CD4-positive, alpha-beta T cell (primary cell): ENCODE measurements around the gene CFAP107. TPM values are rescaled to one million over a fixed set of nuclear protein-coding genes. Genes with fewer than 3 reads are reported as not detected.

Experiments
- ATAC-seq: fragments of 200-7000 bp; cut with Tn5 transposase; one replicate; pipeline ENCODE4 v1.10.0; 2022; ENCODE audit warnings: mild to moderate bottlenecking; ENCODE audit not compliant: poor library complexity
- CTCF ChIA-PET: fragments of 350-600 bp; sonication (Branson Sonifier 250); formaldehyde crosslinking; loops from one replicate; lab custom pipeline; 2021; ENCODE audit warnings: antibody characterized with exemption, inconsistent platforms; lab: Charles Lee
- POLR2A ChIA-PET: fragments of 350-600 bp; sonication (Branson Sonifier 250); formaldehyde crosslinking; loops from one replicate; lab custom pipeline; 2021; ENCODE audit warnings: antibody characterized with exemption, inconsistent platforms; lab: Charles Lee
- DNase-seq, 14 experiments: peaks; one replicate each; pipeline ENCODE4 v3.0.0-alpha.2; 2013 to 2020; ENCODE audit warnings: mixed read lengths in 2 of 14
- H3K27ac ChIP-seq, 2 donors: one replicate each; pipeline versions ENCODE4 v1.5.1 to v1.7.0; 2013; ENCODE audit warnings: low read length in 2 of 2, low read depth in 1 of 2, mild to moderate bottlenecking in 1 of 2
- H3K27me3 ChIP-seq, 2 experiments: 1 replicate in 1 of 2; 2 replicates in 1 of 2; pipeline versions ENCODE4 v1.6.1 to v1.7.0; 2013; ENCODE audit warnings: low read length in 2 of 2, control low read depth in 1 of 2, mild to moderate bottlenecking in 1 of 2, moderate library complexity in 1 of 2; ENCODE audit not compliant: insufficient read depth in 2 of 2, control insufficient read depth in 1 of 2
- H3K36me3 ChIP-seq: one replicate; pipeline ENCODE4 v1.6.1; 2013; ENCODE audit warnings: low read length, control low read depth; ENCODE audit not compliant: insufficient read depth
- H3K4me1 ChIP-seq: one replicate; pipeline ENCODE4 v1.6.1; 2013; ENCODE audit warnings: low read length, control low read depth; ENCODE audit not compliant: insufficient read depth
- H3K4me3 ChIP-seq: one replicate; pipeline ENCODE4 v1.5.1; 2013; ENCODE audit warnings: mild to moderate bottlenecking, low read length, moderate library complexity
- H3K9me3 ChIP-seq, 2 experiments: 1 replicate in 1 of 2; 2 replicates in 1 of 2; pipeline versions ENCODE4 v1.6.1 to v1.7.0; 2013; ENCODE audit warnings: low read length in 2 of 2, mild to moderate bottlenecking in 2 of 2, control low read depth in 1 of 2, moderate library complexity in 1 of 2; ENCODE audit not compliant: control insufficient read depth in 1 of 2, insufficient read depth in 1 of 2
- H3K27ac Mint-ChIP-seq: one replicate; pipeline ENCODE4 v1.8.0; 2020; ENCODE audit warnings: mixed read lengths
- H3K27me3 Mint-ChIP-seq: one replicate; pipeline ENCODE4 v1.8.0; 2021; ENCODE audit warnings: mixed read lengths
- H3K36me3 Mint-ChIP-seq: one replicate; pipeline ENCODE4 v1.8.0; 2021; ENCODE audit warnings: low read depth, mixed read lengths
- H3K4me1 Mint-ChIP-seq: one replicate; pipeline ENCODE4 v1.8.0; 2021; ENCODE audit warnings: low read depth, mixed read lengths
- H3K4me3 Mint-ChIP-seq: one replicate; pipeline ENCODE4 v1.8.0; 2020; ENCODE audit warnings: mild to moderate bottlenecking, mixed read lengths
- H3K9me3 Mint-ChIP-seq: one replicate; pipeline ENCODE4 v1.8.0; 2020; ENCODE audit warnings: mixed read lengths
- intact Hi-C, 2 experiments: fragments of 100-400 bp; cut with DNase I in 1 of 2; cut with micrococcal nuclease in 1 of 2; formaldehyde crosslinking; loops; one replicate each; pipeline versions ENCODE4 v1.15.1 to v1.9.0; 2023 to 2025; cut with DNase I, micrococcal nuclease
- total RNA-seq, 174 experiments: library from RNA in 2 of 174; stranded (reverse) in 2 of 174; gene quantifications; one replicate each; pipeline ENCODE4 v1.2.3 and lab custom pipeline; 2021 to 2026
- TF ChIP-seq, protein P1 (sequence below): fragments of 200-600 bp; IDR thresholded peaks from one replicate; pipeline ENCODE4 v1.8.0; 2022; ENCODE audit warnings: antibody characterized with exemption, mild to moderate bottlenecking

Gene CFAP107
- total RNA-seq, 2 experiments from 2014 or later: not detected

DNA sequence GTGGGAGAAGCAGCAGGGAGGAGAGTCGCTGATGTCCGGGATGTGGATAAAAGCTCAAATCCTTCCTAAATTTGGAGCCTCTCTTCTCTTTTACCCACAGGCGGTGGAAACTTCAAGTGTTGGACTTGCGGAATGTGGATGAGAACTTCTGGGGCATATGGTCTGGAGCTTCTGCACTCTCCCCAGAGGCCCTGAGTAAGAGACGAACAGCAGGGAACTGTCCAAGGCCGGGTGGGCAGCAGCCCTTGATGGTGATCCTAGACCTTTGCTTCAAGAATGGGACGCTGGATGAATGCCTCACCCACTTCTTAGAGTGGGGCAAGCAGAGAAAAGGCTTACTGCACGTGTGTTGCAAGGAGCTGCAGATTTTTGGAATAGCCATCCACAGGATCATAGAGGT lies 29.4 kb downstream of the CFAP107 start:
- Mint-ChIP-seq H3K27me3 (peaks cover 77% of the 10 kb centered on the region), H3K36me3 (no peaks in the 10 kb centered on the region), H3K4me3 (no peak overlapping the region), H3K9me3 (no peaks in the 10 kb centered on the region), H3K27ac (no peak overlapping the region), H3K4me1 (no peaks in the 10 kb centered on the region)
- no peak for ATAC-seq
- no peak overlapping the region for H3K27ac ChIP-seq
- no peaks in the 10 kb centered on the region for H3K4me1 ChIP-seq
- DNase-seq: no peak
- H3K27me3 ChIP-seq: no peaks in the 10 kb centered on the region
- TF ChIP-seq, protein P1, sequence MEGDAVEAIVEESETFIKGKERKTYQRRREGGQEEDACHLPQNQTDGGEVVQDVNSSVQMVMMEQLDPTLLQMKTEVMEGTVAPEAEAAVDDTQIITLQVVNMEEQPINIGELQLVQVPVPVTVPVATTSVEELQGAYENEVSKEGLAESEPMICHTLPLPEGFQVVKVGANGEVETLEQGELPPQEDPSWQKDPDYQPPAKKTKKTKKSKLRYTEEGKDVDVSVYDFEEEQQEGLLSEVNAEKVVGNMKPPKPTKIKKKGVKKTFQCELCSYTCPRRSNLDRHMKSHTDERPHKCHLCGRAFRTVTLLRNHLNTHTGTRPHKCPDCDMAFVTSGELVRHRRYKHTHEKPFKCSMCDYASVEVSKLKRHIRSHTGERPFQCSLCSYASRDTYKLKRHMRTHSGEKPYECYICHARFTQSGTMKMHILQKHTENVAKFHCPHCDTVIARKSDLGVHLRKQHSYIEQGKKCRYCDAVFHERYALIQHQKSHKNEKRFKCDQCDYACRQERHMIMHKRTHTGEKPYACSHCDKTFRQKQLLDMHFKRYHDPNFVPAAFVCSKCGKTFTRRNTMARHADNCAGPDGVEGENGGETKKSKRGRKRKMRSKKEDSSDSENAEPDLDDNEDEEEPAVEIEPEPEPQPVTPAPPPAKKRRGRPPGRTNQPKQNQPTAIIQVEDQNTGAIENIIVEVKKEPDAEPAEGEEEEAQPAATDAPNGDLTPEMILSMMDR: no peak
- H3K36me3 ChIP-seq: no peaks in the 10 kb centered on the region
- intact Hi-C loops: no loop called here
- no peak overlapping the region for H3K4me3 ChIP-seq
- ChIA-PET CTCF (no interaction called here), POLR2A (no interaction called here)
- H3K9me3 ChIP-seq: no peaks in the 10 kb centered on the region

DNA sequence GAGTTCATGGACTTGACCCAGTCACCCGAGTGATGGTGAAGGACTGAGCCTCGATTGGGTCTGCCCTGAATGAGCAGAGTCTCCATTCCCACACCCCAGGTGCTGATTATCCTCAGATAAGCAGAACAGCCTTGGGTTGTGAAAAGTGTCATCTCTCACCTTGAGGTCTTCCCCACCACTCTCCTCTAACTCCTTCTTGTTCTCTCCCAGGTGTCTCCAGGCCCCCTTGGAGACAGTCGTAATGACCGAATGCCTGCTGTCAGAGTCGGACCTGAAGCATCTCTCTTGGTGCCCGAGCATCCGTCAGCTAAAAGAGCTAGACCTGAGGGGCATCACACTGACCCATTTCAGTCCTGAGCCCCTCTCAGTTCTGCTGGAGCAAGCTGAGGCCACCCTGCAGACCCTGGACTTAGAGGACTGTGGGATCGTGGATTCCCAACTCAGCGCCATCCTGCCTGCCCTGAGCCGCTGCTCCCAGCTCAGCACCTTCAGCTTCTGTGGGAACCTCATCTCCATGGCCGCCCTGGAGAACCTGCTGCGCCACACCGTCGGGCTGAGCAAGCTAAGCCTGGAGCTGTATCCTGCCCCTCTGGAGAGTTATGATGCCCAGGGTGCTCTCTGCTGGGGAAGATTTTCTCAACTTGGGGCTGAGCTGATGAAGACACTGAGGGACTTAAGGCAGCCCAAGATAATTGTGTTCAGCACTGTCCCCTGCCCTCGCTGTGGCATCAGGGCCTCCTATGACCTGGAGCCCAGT lies 31.0 kb downstream of the CFAP107 start:
- no peak overlapping the region for H3K4me3 Mint-ChIP-seq
- Histone ChIP-seq H3K27ac (no peak overlapping the region), H3K36me3 (no peaks in the 10 kb centered on the region), H3K27me3 (no peaks in the 10 kb centered on the region), H3K4me1 (no peaks in the 10 kb centered on the region), H3K9me3 (no peaks in the 10 kb centered on the region), H3K4me3 (no peak overlapping the region)
- no peak overlapping the region for H3K27ac Mint-ChIP-seq
- no peaks in the 10 kb centered on the region for H3K9me3 Mint-ChIP-seq
- intact Hi-C loops: no loop called here
- ChIA-PET CTCF (no interaction called here), POLR2A (no interaction called here)
- peaks cover 63% of the 10 kb centered on the region for H3K27me3 Mint-ChIP-seq
- DNase-seq (no peak), ATAC-seq (no peak)
- no peaks in the 10 kb centered on the region for H3K4me1 Mint-ChIP-seq
- TF ChIP-seq, protein P1: no peak
- H3K36me3 Mint-ChIP-seq: no peaks in the 10 kb centered on the region

DNA sequence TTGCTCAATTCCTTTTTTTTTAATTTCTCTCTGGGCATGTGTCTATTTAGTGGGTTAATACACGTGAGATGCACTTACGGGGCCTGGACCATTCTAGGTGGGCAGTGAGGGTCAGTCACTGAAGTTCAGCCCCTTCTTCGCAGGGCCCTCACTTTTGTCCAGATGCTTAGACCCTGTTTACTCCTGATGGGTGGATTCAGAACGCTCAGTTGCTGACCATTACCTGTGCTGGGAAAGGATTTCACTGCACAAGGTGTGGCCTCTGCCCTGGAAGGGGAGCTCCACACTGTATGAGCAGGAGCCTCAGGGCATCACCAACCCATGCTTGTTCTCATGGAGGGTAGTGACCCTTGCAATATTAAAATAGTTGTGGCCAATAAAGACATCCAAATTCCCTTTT lies 32.1 kb downstream of the CFAP107 start:
- Mint-ChIP-seq H3K4me1 (no peaks in the 10 kb centered on the region), H3K4me3 (no peak overlapping the region), H3K9me3 (no peaks in the 10 kb centered on the region), H3K27me3 (peaks cover 53% of the 10 kb centered on the region), H3K27ac (no peak overlapping the region), H3K36me3 (no peaks in the 10 kb centered on the region)
- intact Hi-C loops: no loop called here
- Histone ChIP-seq H3K9me3 (peaks cover under 1% of the 10 kb centered on the region in 2 experiments), H3K27me3 (no peaks in the 10 kb centered on the region), H3K27ac (no peak overlapping the region), H3K36me3 (no peaks in the 10 kb centered on the region), H3K4me1 (no peaks in the 10 kb centered on the region), H3K4me3 (no peak overlapping the region)
- ATAC-seq (no peak), DNase-seq (no peak)
- POLR2A ChIA-PET: no interaction called here
- CTCF ChIA-PET: no interaction called here
- TF ChIP-seq, protein P1: no peak
